ENCODE measurements around the gene FYB1.

DNA sequence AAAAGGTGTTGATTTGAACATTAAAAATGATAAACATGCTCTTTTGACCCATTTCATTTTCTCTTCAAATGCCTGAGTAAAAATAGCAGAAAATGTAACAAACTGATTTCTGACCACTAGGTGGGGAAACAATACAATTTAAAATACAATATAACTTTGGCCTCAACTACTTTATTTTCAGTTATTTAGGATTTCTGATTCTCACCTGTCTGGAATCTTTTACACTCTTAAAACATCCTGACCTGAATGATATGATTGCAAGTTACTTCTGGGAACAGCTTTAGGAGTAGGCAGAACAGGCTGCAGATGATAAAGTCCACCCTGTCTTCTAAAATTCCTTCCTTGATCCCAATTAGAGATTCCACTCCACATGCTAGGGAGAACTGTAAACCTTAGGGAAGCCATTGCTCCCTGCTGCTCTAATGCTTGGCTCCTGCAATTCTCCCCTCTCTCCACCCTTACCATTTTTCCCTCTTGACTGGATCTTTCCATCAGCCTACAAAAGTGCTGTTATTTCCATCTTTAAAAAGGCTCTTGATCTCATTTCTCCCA is 70.3 kb downstream of the FYB1 start:
- TF ChIP-seq EZH2 (IDR thresholded peaks at IDR 0.05; ENCODE audit: borderline replicate concordance) (no peak), EZH2phosphoT487 (IDR thresholded peaks at IDR 0.05; ENCODE audit: low read depth, severe bottlenecking, unreplicated experiment) (no peak)
- TF ChIP-seq, protein P1, sequence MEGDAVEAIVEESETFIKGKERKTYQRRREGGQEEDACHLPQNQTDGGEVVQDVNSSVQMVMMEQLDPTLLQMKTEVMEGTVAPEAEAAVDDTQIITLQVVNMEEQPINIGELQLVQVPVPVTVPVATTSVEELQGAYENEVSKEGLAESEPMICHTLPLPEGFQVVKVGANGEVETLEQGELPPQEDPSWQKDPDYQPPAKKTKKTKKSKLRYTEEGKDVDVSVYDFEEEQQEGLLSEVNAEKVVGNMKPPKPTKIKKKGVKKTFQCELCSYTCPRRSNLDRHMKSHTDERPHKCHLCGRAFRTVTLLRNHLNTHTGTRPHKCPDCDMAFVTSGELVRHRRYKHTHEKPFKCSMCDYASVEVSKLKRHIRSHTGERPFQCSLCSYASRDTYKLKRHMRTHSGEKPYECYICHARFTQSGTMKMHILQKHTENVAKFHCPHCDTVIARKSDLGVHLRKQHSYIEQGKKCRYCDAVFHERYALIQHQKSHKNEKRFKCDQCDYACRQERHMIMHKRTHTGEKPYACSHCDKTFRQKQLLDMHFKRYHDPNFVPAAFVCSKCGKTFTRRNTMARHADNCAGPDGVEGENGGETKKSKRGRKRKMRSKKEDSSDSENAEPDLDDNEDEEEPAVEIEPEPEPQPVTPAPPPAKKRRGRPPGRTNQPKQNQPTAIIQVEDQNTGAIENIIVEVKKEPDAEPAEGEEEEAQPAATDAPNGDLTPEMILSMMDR (IDR thresholded peaks at IDR 0.05; ENCODE audit: poor library complexity): peak; percentile 48
